Neuronal stem cell (in vitro differentiated cells): ENCODE results near the gene MEIOB.
A peak's percentile ranks its signal among the peaks of the same experiment; 100 is the strongest.

Experiments used
- DNase-seq: peaks from one replicate; pipeline ENCODE4 v3.0.0-alpha.2; 2013; ENCODE audit warnings: low spot score
- H2AFZ ChIP-seq: one replicate; pipeline ENCODE4 v1.6.1; 2013; ENCODE audit warnings: mild to moderate bottlenecking, low read length, inconsistent platforms
- H2AK5ac ChIP-seq: 2 replicates; pipeline ENCODE4 v1.6.1; 2013; ENCODE audit warnings: low read depth, mild to moderate bottlenecking, inconsistent platforms, low read length, moderate library complexity, mixed read lengths
- H2BK120ac ChIP-seq: 2 replicates; pipeline ENCODE4 v1.6.1; 2013; ENCODE audit warnings: low read depth, mild to moderate bottlenecking, inconsistent platforms, low read length, moderate library complexity, mixed read lengths
- H2BK12ac ChIP-seq: one replicate; pipeline ENCODE4 v1.6.1; 2013; ENCODE audit warnings: low read length, inconsistent platforms
- H2BK15ac ChIP-seq: 2 replicates; pipeline ENCODE4 v1.6.1; 2013; ENCODE audit warnings: mild to moderate bottlenecking, low read length, inconsistent platforms, mixed read lengths
- H2BK5ac ChIP-seq: one replicate; pipeline ENCODE4 v1.6.1; 2013; ENCODE audit warnings: inconsistent platforms, mild to moderate bottlenecking, low read length, moderate library complexity
- H3K14ac ChIP-seq: one replicate; pipeline ENCODE4 v1.6.1; 2013; ENCODE audit warnings: low read length, inconsistent platforms
- H3K18ac ChIP-seq: 2 replicates; pipeline ENCODE4 v1.6.1; 2013; ENCODE audit warnings: low read length, inconsistent platforms
- H3K23ac ChIP-seq: 2 replicates; pipeline ENCODE4 v1.6.1; 2013; ENCODE audit warnings: low read depth, mild to moderate bottlenecking, mixed read lengths, low read length, inconsistent platforms; ENCODE audit not compliant: poor library complexity
- H3K27ac ChIP-seq: replicated peaks from 3 replicates; pipeline ENCODE4 v1.5.1; 2013; ENCODE audit warnings: low read length, inconsistent platforms
- H3K27me3 ChIP-seq, 3 experiments: 2 replicates each; pipeline ENCODE4 v1.6.1; 2013; ENCODE audit warnings: low read length in 3 of 3, mild to moderate bottlenecking in 2 of 3, inconsistent platforms in 1 of 3, low read depth in 1 of 3, mixed read lengths in 1 of 3, moderate library complexity in 1 of 3; ENCODE audit not compliant: control insufficient read depth in 3 of 3, insufficient read depth in 3 of 3
- H3K36me3 ChIP-seq, 2 donors: replicated peaks in 1 of 2; 2 replicates each; pipeline ENCODE4 v1.6.1; 2013; ENCODE audit warnings: low read length in 2 of 2; ENCODE audit not compliant: control insufficient read depth in 2 of 2, insufficient read depth in 2 of 2
- H3K4ac ChIP-seq: 2 replicates; pipeline ENCODE4 v1.6.1; 2013; ENCODE audit warnings: inconsistent platforms, mild to moderate bottlenecking, low read length, moderate library complexity
- H3K4me1 ChIP-seq, 2 donors: 1 replicate in 1 of 2; 2 replicates in 1 of 2; pipeline ENCODE4 v1.6.1; 2013; ENCODE audit warnings: low read length in 2 of 2, low read depth in 1 of 2; ENCODE audit not compliant: control insufficient read depth in 2 of 2, insufficient read depth in 1 of 2
- H3K4me2 ChIP-seq: one replicate; pipeline ENCODE4 v1.6.1; 2013; ENCODE audit warnings: mild to moderate bottlenecking, low read length, inconsistent platforms; ENCODE audit not compliant: insufficient read depth, poor library complexity, severe bottlenecking
- H3K4me3 ChIP-seq, 2 donors: 2 replicates each; pipeline ENCODE4 v1.5.1; 2013; ENCODE audit warnings: low read length in 2 of 2, mild to moderate bottlenecking in 2 of 2, inconsistent platforms in 1 of 2, moderate library complexity in 1 of 2
- H3K79me1 ChIP-seq: one replicate; pipeline ENCODE4 v1.6.1; 2013; ENCODE audit warnings: low read depth, mild to moderate bottlenecking, inconsistent platforms, low read length, moderate library complexity
- H3K9ac ChIP-seq: one replicate; pipeline ENCODE4 v1.6.1; 2013; ENCODE audit warnings: mild to moderate bottlenecking, low read depth, low read length, inconsistent platforms; ENCODE audit not compliant: poor library complexity
- H3K9me3 ChIP-seq, 2 donors: replicated peaks in 1 of 2; 2 replicates each; pipeline versions ENCODE3 to v1.6.1; 2013; ENCODE audit warnings: low read length in 2 of 2, mild to moderate bottlenecking in 2 of 2, inconsistent platforms in 1 of 2, low read depth in 1 of 2, mixed read lengths in 1 of 2, moderate library complexity in 1 of 2; ENCODE audit not compliant: control insufficient read depth in 2 of 2, insufficient read depth in 1 of 2
- H4K8ac ChIP-seq: one replicate; pipeline ENCODE4 v1.6.1; 2013; ENCODE audit warnings: low read depth, mild to moderate bottlenecking, inconsistent platforms, low read length, moderate library complexity
- H4K91ac ChIP-seq: one replicate; pipeline ENCODE4 v1.6.1; 2013; ENCODE audit warnings: low read length, low read depth, mild to moderate bottlenecking, inconsistent platforms; ENCODE audit not compliant: poor library complexity
- WGBS, 2 donors: extraction: QIAGEN DNeasy Blood & Tissue Kit; methylation state at CpG; one replicate each; pipeline ENCODE4 v1.1.7; 2013; ENCODE audit warnings: missing lambda C conversion rate in 2 of 2, mixed read lengths in 1 of 2; ENCODE audit not compliant: insufficient read length in 2 of 2, insufficient replicate concordance in 1 of 2; ENCODE audit errors: extremely low coverage in 2 of 2; 5-methylcytosine and 5-hydroxymethylcytosine counted together

The MEIOB gene

DNA sequence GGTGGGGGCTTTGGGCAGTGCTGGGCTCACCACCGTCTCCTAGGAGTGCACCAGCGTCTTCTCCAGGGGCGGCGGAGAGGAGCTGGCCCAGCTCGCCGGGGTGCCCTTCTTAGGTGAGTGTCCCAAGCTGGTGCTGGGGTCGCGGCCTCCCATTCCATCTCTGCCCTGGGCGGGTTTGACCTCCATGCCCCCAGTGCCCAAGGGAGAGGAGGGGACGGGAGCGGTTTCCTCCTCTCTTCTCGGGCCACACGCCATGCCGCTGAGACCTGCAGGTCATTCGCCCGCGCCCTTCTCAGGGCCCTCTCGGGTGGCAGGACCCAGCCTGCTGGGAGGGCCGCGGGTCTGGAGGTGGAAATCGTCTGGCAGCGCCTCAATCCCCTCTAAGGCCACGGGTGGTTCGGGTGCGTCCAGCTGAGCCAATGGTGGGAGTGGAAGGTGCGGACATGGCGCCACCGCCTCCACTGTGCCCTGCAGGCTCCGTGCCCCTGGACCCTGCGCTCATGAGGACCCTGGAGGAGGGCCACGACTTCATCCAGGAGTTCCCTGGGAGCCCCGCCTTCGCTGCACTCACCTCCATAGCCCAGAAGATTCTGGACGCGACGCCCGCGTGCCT, 83.8 kb downstream of the MEIOB start:
- no peak overlapping the region for H3K27ac ChIP-seq
- H3K4ac ChIP-seq: no peak overlapping the region
- no peak overlapping the region for H3K4me2 ChIP-seq
- no CpG with 5 or more reads among the region's 38 CpGs for WGBS, 2 donors
- no peak overlapping the region for H2BK120ac ChIP-seq
- no peak overlapping the region for H2BK12ac ChIP-seq
- no peak overlapping the region for H2BK15ac ChIP-seq
- H3K18ac ChIP-seq: no peak overlapping the region
- H2BK5ac ChIP-seq: no peak overlapping the region
- H4K91ac ChIP-seq: no peak overlapping the region
- H2AK5ac ChIP-seq: no peak overlapping the region
- H3K27me3 ChIP-seq: no peaks in the 10 kb centered on the region
- H3K9ac ChIP-seq: no peak overlapping the region
- H3K9me3 ChIP-seq: no peaks in the 10 kb centered on the region
- H3K4me3 ChIP-seq: peak overlapping the region in 1 of 2 donors; percentile 11
- H3K23ac ChIP-seq: peak overlapping the region; percentile 73
- peaks cover 31 to 69% of the 10 kb centered on the region in 2 donors for H3K36me3 ChIP-seq
- H3K4me1 ChIP-seq: peaks cover 0 to 3% of the 10 kb centered on the region in 2 donors
- no peak for DNase-seq
- no peak overlapping the region for H2AFZ ChIP-seq
- no peak overlapping the region for H3K14ac ChIP-seq
- H3K79me1 ChIP-seq: peaks cover 37% of the 10 kb centered on the region
- no peak overlapping the region for H4K8ac ChIP-seq

DNA sequence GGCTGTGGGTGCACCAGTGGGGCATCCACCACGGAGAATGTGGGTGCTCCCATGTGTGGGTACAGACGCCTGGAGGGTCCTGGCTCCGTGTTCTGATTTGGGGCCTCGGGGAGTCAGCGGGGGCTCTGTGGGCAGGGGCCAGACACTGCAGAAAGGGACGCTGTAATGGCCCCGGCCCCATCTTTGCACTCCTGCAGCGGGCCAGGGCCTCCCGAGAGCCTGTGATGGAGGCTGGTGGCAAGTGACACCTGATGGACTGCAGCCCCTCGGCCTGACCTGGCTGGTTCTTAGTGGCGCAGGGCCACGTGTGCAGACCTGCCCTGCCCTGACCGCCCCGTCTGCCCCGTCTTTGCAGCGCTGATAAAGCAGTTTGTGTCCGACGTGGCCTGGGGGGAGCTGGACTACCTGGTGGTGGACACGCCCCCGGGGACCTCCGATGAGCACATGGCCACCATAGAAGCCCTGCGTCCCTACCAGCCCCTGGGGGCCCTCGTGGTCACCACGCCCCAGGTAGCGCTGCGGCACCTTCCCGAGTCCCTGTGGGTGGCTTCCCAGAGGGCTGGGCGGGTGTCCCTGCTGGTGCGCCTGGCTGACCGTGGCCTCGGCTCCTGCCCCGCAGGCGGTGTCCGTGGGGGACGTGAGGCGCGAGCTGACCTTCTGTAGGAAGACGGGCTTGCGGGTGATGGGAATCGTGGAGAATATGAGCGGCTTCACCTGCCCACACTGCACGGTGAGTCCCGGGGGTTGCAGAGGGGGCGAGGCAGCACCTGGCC, 84.5 kb downstream of the MEIOB start:
- WGBS, 2 donors: no CpG with 5 or more reads among the region's 44 CpGs
- H3K18ac ChIP-seq: no peak overlapping the region
- no peak overlapping the region for H3K27ac ChIP-seq
- H3K4me3 ChIP-seq: peak overlapping the region in 1 of 2 donors; percentile 11
- no peak overlapping the region for H2AK5ac ChIP-seq
- DNase-seq: no peak
- peaks cover 31 to 69% of the 10 kb centered on the region in 2 donors for H3K36me3 ChIP-seq
- H2BK5ac ChIP-seq: no peak overlapping the region
- H3K4ac ChIP-seq: no peak overlapping the region
- H2AFZ ChIP-seq: no peak overlapping the region
- peak overlapping the region; percentile 73 for H3K23ac ChIP-seq
- H3K9me3 ChIP-seq: no peaks in the 10 kb centered on the region
- H3K4me1 ChIP-seq: peaks cover 0 to 3% of the 10 kb centered on the region in 2 donors
- H3K27me3 ChIP-seq: no peaks in the 10 kb centered on the region
- no peak overlapping the region for H4K91ac ChIP-seq
- no peak overlapping the region for H3K9ac ChIP-seq
- H2BK12ac ChIP-seq: no peak overlapping the region
- H3K4me2 ChIP-seq: no peak overlapping the region
- peak overlapping the region; percentile 17 for H4K8ac ChIP-seq
- H3K14ac ChIP-seq: no peak overlapping the region
- H2BK15ac ChIP-seq: no peak overlapping the region
- peaks cover 40% of the 10 kb centered on the region for H3K79me1 ChIP-seq
- H2BK120ac ChIP-seq: no peak overlapping the region

DNA sequence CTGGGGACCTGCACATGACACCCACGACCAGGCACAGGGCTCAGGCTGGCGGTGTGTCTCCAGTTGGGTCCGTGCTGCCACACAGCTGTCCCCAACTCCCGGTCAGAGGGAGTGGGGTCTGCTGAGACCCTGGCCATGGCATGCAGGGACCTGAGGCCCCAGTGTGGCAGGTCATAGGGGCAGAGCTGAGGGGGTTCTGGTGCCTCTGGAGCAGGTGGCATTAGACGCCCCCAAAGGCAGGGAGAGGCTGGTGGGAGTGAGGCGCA, 85.0 kb downstream of the MEIOB start:
- Histone ChIP-seq H3K79me1 (peaks cover 43% of the 10 kb centered on the region), H3K14ac (no peak overlapping the region), H3K9ac (no peak overlapping the region), H3K4ac (no peak overlapping the region), H2BK120ac (no peak overlapping the region), H3K4me2 (no peak overlapping the region), H3K4me1 (peaks cover under 1 to 3% of the 10 kb centered on the region in 2 donors), H3K27ac (no peak overlapping the region), H2BK5ac (no peak overlapping the region), H3K18ac (no peak overlapping the region), H2AK5ac (no peak overlapping the region), H2BK15ac (no peak overlapping the region), H3K9me3 (no peaks in the 10 kb centered on the region), H3K4me3 (no peak overlapping the region), H3K27me3 (no peaks in the 10 kb centered on the region), H4K8ac (no peak overlapping the region), H4K91ac (no peak overlapping the region), H3K23ac (no peak overlapping the region), H3K36me3 (peaks cover 31 to 69% of the 10 kb centered on the region in 2 donors), H2BK12ac (no peak overlapping the region), H2AFZ (no peak overlapping the region)
- DNase-seq: no peak
- no CpG with 5 or more reads among the region's 6 CpGs for WGBS, 2 donors

DNA sequence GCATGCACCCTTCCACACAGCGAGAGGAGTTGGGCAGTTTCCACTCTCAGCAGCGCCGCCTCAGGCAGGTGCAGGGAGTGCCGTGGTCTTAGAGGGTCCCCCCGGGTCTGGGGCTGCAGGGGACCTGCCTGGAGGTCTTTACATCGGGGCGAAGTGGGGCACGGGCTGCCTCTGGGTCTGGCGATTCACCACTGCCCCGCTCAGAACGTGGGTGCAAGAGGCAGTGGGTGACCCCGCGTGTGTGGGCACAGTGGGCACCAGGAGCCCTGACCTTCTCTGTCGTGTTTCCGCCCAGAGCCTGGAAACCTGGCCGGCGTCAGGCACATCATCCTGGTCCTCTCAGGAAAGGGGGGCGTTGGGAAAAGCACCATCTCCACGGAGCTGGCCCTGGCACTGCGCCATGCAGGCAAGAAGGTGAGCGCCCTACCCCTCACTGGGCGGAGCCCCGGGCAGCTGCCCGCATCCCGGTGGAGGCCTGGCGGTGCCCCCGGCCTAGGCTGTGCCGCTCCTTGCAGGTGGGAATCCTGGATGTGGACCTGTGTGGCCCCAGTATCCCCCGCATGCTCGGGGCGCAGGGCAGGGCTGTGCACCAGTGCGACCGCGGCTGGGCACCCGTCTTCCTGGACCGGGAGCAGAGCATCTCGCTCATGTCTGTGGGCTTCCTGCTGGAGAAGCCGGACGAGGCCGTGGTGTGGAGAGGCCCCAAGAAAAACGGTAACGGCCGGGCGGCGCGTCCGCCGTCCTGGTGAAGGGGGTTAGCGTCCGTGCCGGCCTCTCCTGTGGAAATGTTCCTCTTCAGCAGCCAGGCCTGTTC, 85.5 kb downstream of the MEIOB start:
- no peaks in the 10 kb centered on the region for H3K27me3 ChIP-seq
- H3K4ac ChIP-seq: no peak overlapping the region
- no peaks in the 10 kb centered on the region for H3K9me3 ChIP-seq
- H4K91ac ChIP-seq: no peak overlapping the region
- H3K23ac ChIP-seq: no peak overlapping the region
- H3K4me1 ChIP-seq: peaks cover 4 to 5% of the 10 kb centered on the region in 2 donors
- peaks cover 31 to 65% of the 10 kb centered on the region in 2 donors for H3K36me3 ChIP-seq
- DNase-seq: no peak
- H3K4me2 ChIP-seq: no peak overlapping the region
- no peak overlapping the region for H2AFZ ChIP-seq
- H3K4me3 ChIP-seq: peak overlapping the region in 1 of 2 donors; percentile 47
- H2BK5ac ChIP-seq: no peak overlapping the region
- no peak overlapping the region for H3K14ac ChIP-seq
- H3K9ac ChIP-seq: peak overlapping the region; percentile 21
- WGBS, 2 donors: no CpG with 5 or more reads among the region's 51 CpGs
- H3K79me1 ChIP-seq: peaks cover 43% of the 10 kb centered on the region
- no peak overlapping the region for H3K27ac ChIP-seq
- no peak overlapping the region for H2BK120ac ChIP-seq
- no peak overlapping the region for H2BK15ac ChIP-seq
- H3K18ac ChIP-seq: no peak overlapping the region
- no peak overlapping the region for H2AK5ac ChIP-seq
- H2BK12ac ChIP-seq: no peak overlapping the region
- H4K8ac ChIP-seq: no peak overlapping the region
